ENCODE measurements around the gene E2F1. TPM values are rescaled to one million over a fixed set of nuclear protein-coding genes. Genes with fewer than 3 reads are reported as not detected.

E2F1 gene
- total RNA-seq, 3 donors from 2014 or later: 0.33 to 2.2 (median 0.88) TPM

GRCh38 chr20:33666293-33667244 is 19.6 kb downstream of the E2F1 start, which contains the start of gene ACTL10:
ACTL10 (plus strand) TSS chr20:33666943; CDS start chr20:33667498, 555 bp downstream.
- no peaks in the 10 kb centered on the region for H3K9me3 ChIP-seq
- TF ChIP-seq CTCF (IDR thresholded peaks at IDR 0.05) (peak in 2 of 3 donors; percentile 6 to 32), POLR2A (IDR thresholded peaks at IDR 0.05) (no peak), POLR2AphosphoS5 (IDR thresholded peaks at IDR 0.05) (peak in 1 of 3 donors; percentile 80)
- intact Hi-C loops (cut with DNase I; ENCODE audit: low total_unique reads): no loop called here
- peak within 1 kb of the TSS; percentile 94 to 95 for H3K27ac ChIP-seq
- H3K36me3 ChIP-seq: no peaks in the 10 kb centered on the region
- peak; percentile 96 to 97 for DNase-seq (ENCODE audit: low spot score in 2 of 2)
- peaks cover 0 to 5% of the 10 kb centered on the region in 2 donors for H3K4me1 ChIP-seq
- peak within 1 kb of the TSS; percentile 57 to 76 (median 70) for H3K4me3 ChIP-seq
- H3K27me3 ChIP-seq: no peaks in the 10 kb centered on the region

- Histone ChIP-seq H3K36me3 (no peaks in the 10 kb centered on the region), H3K4me3 (no peak overlapping the region), H3K4me1 (peaks cover 0 to 5% of the 10 kb centered on the region in 2 donors), H3K27ac (peak overlapping the region; percentile 89 to 90), H3K9me3 (no peaks in the 10 kb centered on the region), H3K27me3 (no peaks in the 10 kb centered on the region)
- intact Hi-C loops (cut with DNase I; ENCODE audit: low total_unique reads): no loop called here
- TF ChIP-seq POLR2A (IDR thresholded peaks at IDR 0.05): no peak
- no peak for DNase-seq (ENCODE audit: low spot score in 2 of 2)
These were observed 21.4 kb downstream of the E2F1 start for GRCh38 chr20:33664762-33665144.

- H3K9me3 ChIP-seq: no peaks in the 10 kb centered on the region
- TF ChIP-seq CTCF (IDR thresholded peaks at IDR 0.05) (no peak), POLR2A (IDR thresholded peaks at IDR 0.05) (no peak), POLR2AphosphoS5 (IDR thresholded peaks at IDR 0.05) (no peak)
- peaks cover 0 to 5% of the 10 kb centered on the region in 2 donors for H3K4me1 ChIP-seq
- intact Hi-C loops (cut with DNase I; ENCODE audit: low total_unique reads): no loop called here
- no peak for DNase-seq (ENCODE audit: low spot score in 2 of 2)
- H3K36me3 ChIP-seq: no peaks in the 10 kb centered on the region
- peak overlapping the region; percentile 66 to 97 (median 72) for H3K4me3 ChIP-seq
- no peaks in the 10 kb centered on the region for H3K27me3 ChIP-seq
- H3K27ac ChIP-seq: peak overlapping the region; percentile 89 to 90
These were observed 22.0 kb downstream of the E2F1 start for GRCh38 chr20:33664085-33664761.

- DNase-seq (ENCODE audit: low spot score in 2 of 2): peak in 1 of 2 donors; percentile 69
- H3K36me3 ChIP-seq: no peaks in the 10 kb centered on the region
- intact Hi-C loops (cut with DNase I; ENCODE audit: low total_unique reads): no loop called here
These were observed 22.8 kb downstream of the E2F1 start for GRCh38 chr20:33663161-33664084.

More at GRCh38 chr20:33663161-33664084, 22.8 kb downstream of the E2F1 start:
- Histone ChIP-seq H3K27me3 (no peaks in the 10 kb centered on the region), H3K9me3 (no peaks in the 10 kb centered on the region), H3K27ac (peak overlapping the region; percentile 89 to 90), H3K4me1 (peaks cover 0 to 5% of the 10 kb centered on the region in 2 donors), H3K4me3 (peak overlapping the region; percentile 66 to 97 (median 72))
- TF ChIP-seq POLR2AphosphoS5 (IDR thresholded peaks at IDR 0.05): peak; percentile 9 to 49 (median 22)
- peak; percentile 49 for TF ChIP-seq POLR2A (IDR thresholded peaks at IDR 0.05)
- TF ChIP-seq CTCF (IDR thresholded peaks at IDR 0.05): no peak
